H1 (cell line): ENCODE measurements around the gene LANCL2. TPM values are rescaled to one million over a fixed set of nuclear protein-coding genes. Genes with fewer than 3 reads are reported as not detected.

Experiments used
- CTCF ChIA-PET: fragments of 300-600 bp; sonication (Branson Sonifier 250); formaldehyde crosslinking; loops from one replicate; lab custom pipeline; 2021; ENCODE audit not compliant: partially characterized antibody; lab: Charles Lee
- POLR2A ChIA-PET: fragments of 300-600 bp; sonication (Branson Sonifier 250); formaldehyde crosslinking; loops from one replicate; lab custom pipeline; 2021; ENCODE audit warnings: inconsistent platforms; ENCODE audit not compliant: partially characterized antibody; lab: Charles Lee
- DNase-seq, 2 experiments: peaks; one replicate each; pipeline versions ENCODE4 v3.0.0 to v3.0.0-alpha.2; 2010 to 2022; ENCODE audit warnings: low spot score in 2 of 2, low read depth in 1 of 2, mixed read lengths in 1 of 2
- FAIRE-seq: peaks from 2 replicates; lab custom pipeline; 2011; peaks lifted over from hg19 to GRCh38; lab: Jason Lieb, UNC
- H2AFZ ChIP-seq: 2 replicates; pipeline ENCODE4 v1.8.1; 2012; ENCODE audit warnings: low read length, inconsistent platforms
- H2AK5ac ChIP-seq: 2 replicates; pipeline ENCODE4 v1.6.1; 2013; ENCODE audit warnings: low read depth, low read length
- H2BK120ac ChIP-seq: replicated peaks from 2 replicates; pipeline ENCODE3; 2013; ENCODE audit warnings: low read depth, low read length, inconsistent platforms
- H2BK12ac ChIP-seq: 2 replicates; pipeline ENCODE4 v1.6.1; 2013; ENCODE audit warnings: low read depth, low read length
- H2BK15ac ChIP-seq: 2 replicates; pipeline ENCODE4 v1.6.1; 2013; ENCODE audit warnings: low read length
- H2BK20ac ChIP-seq: 2 replicates; pipeline ENCODE4 v1.6.1; 2013; ENCODE audit warnings: low read length
- H2BK5ac ChIP-seq: 2 replicates; pipeline ENCODE4 v1.6.1; 2013; ENCODE audit warnings: low read depth, low read length
- H3K14ac ChIP-seq: 2 replicates; pipeline ENCODE4 v1.6.1; 2013; ENCODE audit warnings: inconsistent platforms; ENCODE audit not compliant: insufficient read length
- H3K18ac ChIP-seq: 2 replicates; pipeline ENCODE4 v1.6.1; 2013; ENCODE audit warnings: low read length; ENCODE audit errors: extremely low read depth
- H3K23ac ChIP-seq: 2 replicates; pipeline ENCODE4 v1.6.1; 2013; ENCODE audit warnings: inconsistent platforms; ENCODE audit not compliant: insufficient read length
- H3K23me2 ChIP-seq: 2 replicates; pipeline ENCODE4 v1.6.1; 2013; ENCODE audit warnings: low read depth, low read length
- H3K27ac ChIP-seq: 2 replicates; pipeline ENCODE4 v1.6.1; 2011; ENCODE audit warnings: low read depth, low read length, inconsistent platforms
- H3K27me3 ChIP-seq, 4 experiments: replicated peaks in 1 of 4; 1 replicate in 1 of 4; 2 replicates in 3 of 4; pipeline versions ENCODE4 v1.6.1 to v1.8.1; 2011 to 2013; ENCODE audit warnings: low read length in 3 of 4, mild to moderate bottlenecking in 3 of 4, inconsistent platforms in 2 of 4, mixed read lengths in 2 of 4, moderate library complexity in 1 of 4; ENCODE audit not compliant: control insufficient read depth in 3 of 4, insufficient read depth in 3 of 4; ENCODE audit errors: extremely low read depth in 1 of 4
- H3K36me3 ChIP-seq, 4 experiments: 2 replicates each; pipeline versions ENCODE4 v1.6.1 to v1.8.1; 2011 to 2013; ENCODE audit warnings: mild to moderate bottlenecking in 4 of 4, low read length in 3 of 4, moderate library complexity in 2 of 4, control low read depth in 1 of 4, inconsistent platforms in 1 of 4; ENCODE audit not compliant: insufficient read depth in 4 of 4, control insufficient read depth in 2 of 4
- H3K4ac ChIP-seq: replicated peaks from 2 replicates; pipeline ENCODE3; 2013; ENCODE audit warnings: low read length, low read depth, mixed read lengths, inconsistent platforms; ENCODE audit not compliant: insufficient read length
- H3K4me1 ChIP-seq, 4 experiments: replicated peaks in 1 of 4; 1 replicate in 1 of 4; 2 replicates in 3 of 4; pipeline versions ENCODE4 v1.6.1 to v1.8.1; 2011 to 2013; ENCODE audit warnings: low read length in 3 of 4, inconsistent platforms in 2 of 4, mixed read lengths in 1 of 4; ENCODE audit not compliant: insufficient read depth in 4 of 4, control insufficient read depth in 3 of 4
- H3K4me2 ChIP-seq, 2 experiments: 2 replicates each; pipeline versions ENCODE4 v1.6.1 to v1.8.1; 2011 to 2013; ENCODE audit warnings: low read depth in 2 of 2, low read length in 2 of 2, control low read depth in 1 of 2, inconsistent platforms in 1 of 2, mild to moderate bottlenecking in 1 of 2; ENCODE audit not compliant: insufficient read depth in 1 of 2
- H3K4me3 ChIP-seq, 4 experiments: fragments of 200-600, 300-600 bp in 1 of 4; sonication (generic), shearing (Covaris generic), sonication (Bioruptor Twin) in 1 of 4; 2 replicates each; pipeline versions ENCODE4 v1.5.1 to v1.8.1; 2011 to 2016; ENCODE audit warnings: low read length in 4 of 4, low read depth in 3 of 4, control low read depth in 2 of 4, inconsistent platforms in 2 of 4, mild to moderate bottlenecking in 2 of 4, mixed read lengths in 1 of 4, moderate library complexity in 1 of 4; ENCODE audit not compliant: insufficient read depth in 2 of 4; ENCODE audit errors: extremely low read depth in 1 of 4
- H3K56ac ChIP-seq: replicated peaks from 2 replicates; pipeline ENCODE3; 2013; ENCODE audit warnings: low read depth, mild to moderate bottlenecking, mixed read lengths, low read length, inconsistent platforms; ENCODE audit not compliant: insufficient read length
- H3K79me1 ChIP-seq: 2 replicates; pipeline ENCODE4 v1.6.1; 2013; ENCODE audit warnings: low read depth, low read length, control low read depth
- H3K79me2 ChIP-seq, 2 experiments: 2 replicates each; pipeline versions ENCODE4 v1.6.1 to v1.8.1; 2012 to 2013; ENCODE audit warnings: low read length in 2 of 2, mild to moderate bottlenecking in 2 of 2, inconsistent platforms in 1 of 2; ENCODE audit not compliant: insufficient read depth in 2 of 2, control insufficient read depth in 1 of 2
- H3K9ac ChIP-seq, 4 experiments: replicated peaks in 1 of 4; 1 replicate in 1 of 4; 2 replicates in 3 of 4; pipeline versions ENCODE4 v1.6.1 to v1.8.1; 2011 to 2013; ENCODE audit warnings: low read depth in 3 of 4, low read length in 3 of 4, control low read depth in 2 of 4, mild to moderate bottlenecking in 2 of 4, moderate library complexity in 2 of 4, inconsistent platforms in 1 of 4; ENCODE audit errors: extremely low read depth in 1 of 4
- H3K9me3 ChIP-seq, 2 experiments: 2 replicates each; pipeline versions ENCODE4 v1.6.1 to v1.8.1; 2012 to 2013; ENCODE audit warnings: mild to moderate bottlenecking in 2 of 2, moderate library complexity in 2 of 2, control low read depth in 1 of 2, inconsistent platforms in 1 of 2, low read depth in 1 of 2, low read length in 1 of 2, mixed read lengths in 1 of 2; ENCODE audit not compliant: insufficient read depth in 2 of 2
- H4K20me1 ChIP-seq, 2 experiments: replicated peaks in 1 of 2; 2 replicates each; pipeline versions ENCODE3 to v1.8.1; 2011 to 2013; ENCODE audit warnings: inconsistent platforms in 2 of 2, low read length in 2 of 2, mild to moderate bottlenecking in 1 of 2; ENCODE audit not compliant: insufficient read depth in 2 of 2, control insufficient read depth in 1 of 2
- H4K5ac ChIP-seq: 2 replicates; pipeline ENCODE4 v1.6.1; 2013; ENCODE audit warnings: low read length, low read depth, mixed read lengths, inconsistent platforms; ENCODE audit not compliant: insufficient read length
- H4K8ac ChIP-seq: 2 replicates; pipeline ENCODE4 v1.8.0; 2013; ENCODE audit warnings: mild to moderate bottlenecking, moderate library complexity, low read length, inconsistent platforms; ENCODE audit not compliant: insufficient read depth; ENCODE audit errors: extremely low read depth
- H4K91ac ChIP-seq: replicated peaks from 2 replicates; pipeline ENCODE3; 2013; ENCODE audit warnings: low read length, mixed read lengths, inconsistent platforms; ENCODE audit not compliant: insufficient read length
- BRCA1 ChIP-seq: IDR thresholded peaks from 2 replicates; pipeline ENCODE4 v1.6.1; 2012; ENCODE audit warnings: low read depth, low read length, improper control_type of control experiment
- CEBPB ChIP-seq: IDR thresholded peaks from 2 replicates; pipeline ENCODE4 v1.6.1; 2012; ENCODE audit warnings: low read depth, low read length
- CREB1 ChIP-seq: IDR thresholded peaks from 2 replicates; pipeline ENCODE4 v1.6.1; 2012; ENCODE audit warnings: inconsistent platforms
- EGR1 ChIP-seq: IDR thresholded peaks from 2 replicates; pipeline ENCODE4 v1.6.1; 2011; ENCODE audit warnings: low read depth, low read length, borderline replicate concordance
- GTF2F1 ChIP-seq: IDR thresholded peaks from 2 replicates; pipeline ENCODE4 v1.6.1; 2012; ENCODE audit warnings: low read depth, low read length, improper control_type of control experiment, borderline replicate concordance
- HDAC2 ChIP-seq, 2 experiments: fragments of 300-600 bp in 1 of 2; sonication (generic) in 1 of 2; IDR thresholded peaks; 2 replicates each; pipeline ENCODE4 v1.6.1; 2011 to 2012; ENCODE audit warnings: low read depth in 2 of 2, low read length in 2 of 2, mild to moderate bottlenecking in 2 of 2, moderate library complexity in 2 of 2, borderline replicate concordance in 1 of 2, inconsistent platforms in 1 of 2
- JUND ChIP-seq: IDR thresholded peaks from 2 replicates; pipeline ENCODE4 v1.6.1; 2011; ENCODE audit warnings: mild to moderate bottlenecking, improper control_type of control experiment, low read length
- MAX ChIP-seq: IDR thresholded peaks from 2 replicates; pipeline ENCODE4 v1.6.1; 2012; ENCODE audit warnings: inconsistent platforms
- POLR2AphosphoS5 ChIP-seq: IDR thresholded peaks from 2 replicates; pipeline ENCODE4 v1.6.1; 2011; ENCODE audit warnings: low read depth, low read length
- RFX5 ChIP-seq: IDR thresholded peaks from 2 replicates; pipeline ENCODE4 v1.6.1; 2011; ENCODE audit warnings: low read depth, low read length, improper control_type of control experiment, borderline replicate concordance
- SIRT6 ChIP-seq: IDR thresholded peaks from one replicate; pipeline ENCODE4 v1.7.1; 2012; ENCODE audit warnings: low read length, inconsistent platforms
- SP1 ChIP-seq: IDR thresholded peaks from 2 replicates; pipeline ENCODE4 v1.6.1; 2011; ENCODE audit warnings: low read depth, low read length
- SP2 ChIP-seq: IDR thresholded peaks from 2 replicates; pipeline ENCODE4 v1.6.1; 2012; ENCODE audit warnings: mild to moderate bottlenecking, low read length, inconsistent platforms
- SUZ12 ChIP-seq: fragments of 200-600 bp; sonication (generic); IDR thresholded peaks from 2 replicates; pipeline ENCODE4 v1.6.1; 2012; ENCODE audit warnings: mild to moderate bottlenecking, inconsistent platforms, low read length, moderate library complexity, mixed read lengths
- ZNF274 ChIP-seq: IDR thresholded peaks from 2 replicates; pipeline ENCODE4 v1.7.0; 2012; ENCODE audit warnings: low read length, borderline replicate concordance; ENCODE audit errors: extremely low read depth
- WGBS, 2 experiments: shearing (Covaris generic) in 1 of 2; methylation state at CpG; one replicate each; pipeline versions ENCODE4 v1.1.6 to v1.1.7; 2013 to 2015; ENCODE audit warnings: low lambda C conversion rate in 2 of 2, mixed read lengths in 2 of 2, inconsistent platforms in 1 of 2, low coverage in 1 of 2, missing lambda C conversion rate in 1 of 2; ENCODE audit not compliant: insufficient replicate concordance in 2 of 2, insufficient coverage in 1 of 2, insufficient read length in 1 of 2; ENCODE audit errors: extremely low coverage in 1 of 2, missing lambda C conversion rate in 1 of 2; 5-methylcytosine and 5-hydroxymethylcytosine counted together
- polyA plus RNA-seq, 7 experiments: library from polyadenylated mRNA; depleted of rRNA in 3 of 7; stranded (reverse) in 5 of 7; unstranded in 2 of 7; fragments of >200 nt in 5 of 7; fragments of 200-250 nt in 2 of 7; gene quantifications; 1 replicate in 5 of 7; 2 replicates in 1 of 7; 4 replicates in 1 of 7; pipeline versions ENCODE4 v1.2.1 to v1.2.3, GENCODE V29; 2011 to 2013; ENCODE audit warnings: missing spikeins in 2 of 7, mixed read lengths in 2 of 7
- total RNA-seq: library from RNA; stranded (reverse); fragmentation: NEBNext Ultra II Directional; extraction: Animal tissue kit (Norgen Biotek cat#: 25700); gene quantifications from 2 replicates; pipeline ENCODE4 v1.2.1, GENCODE V29; 2021

The LANCL2 gene
- total and polyA plus RNA-seq, 2 of the 8 experiments (the other 6 are each of a cell fraction or from before 2014, with no cell fraction given), result 9.2 to 9.5 TPM

- H2BK5ac ChIP-seq, result no peak overlapping the region
- no peak overlapping the region for H3K18ac ChIP-seq
- no peak overlapping the region for H2BK120ac ChIP-seq
- no peak overlapping the region for H4K5ac ChIP-seq
- no peak overlapping the region for H3K27ac ChIP-seq
- H3K4me1 ChIP-seq, result no peaks in the 10 kb centered on the region; a peak in 1 of 7 replicates
- no peaks in the 10 kb centered on the region; a peak in 1 of 7 replicates for H3K27me3 ChIP-seq
- FAIRE-seq, result no peak
- no peak for DNase-seq
- 87% methylated on average over 13 of the region's 13 CpGs; no CpG with 5 or more reads in 1 of the 2 experiments for WGBS, 2 experiments
- no peak overlapping the region for H2BK20ac ChIP-seq
- peaks cover 2% of the 10 kb centered on the region; the same call in 1 of the 2 replicates for H3K23me2 ChIP-seq
- H4K8ac ChIP-seq, result no peak overlapping the region; the same call in 1 of the 2 replicates
- no peaks in the 10 kb centered on the region for H3K79me1 ChIP-seq
- no peak overlapping the region for H4K91ac ChIP-seq
- ChIA-PET CTCF (interaction anchor here (0.8 to 1.0 kb wide), 4 partner anchors 59 to 160 kb away, joined by 3 to 4 read pairs (median 4); no protein-coding TSS in a partner anchor), POLR2A (no interaction called here)
- H2BK12ac ChIP-seq, result no peak overlapping the region
- H3K56ac ChIP-seq, result no peak overlapping the region
- H2AK5ac ChIP-seq, result no peak overlapping the region
- no peaks in the 10 kb centered on the region for H3K9me3 ChIP-seq
- no peak overlapping the region for H2BK15ac ChIP-seq
- no peaks in the 10 kb centered on the region for H4K20me1 ChIP-seq
- H3K23ac ChIP-seq, result no peak overlapping the region
- H3K14ac ChIP-seq, result no peak overlapping the region
- no peak overlapping the region for H3K4me2 ChIP-seq
- H3K4me3 ChIP-seq, result no peak overlapping the region
- H3K9ac ChIP-seq, result no peak overlapping the region
- H2AFZ ChIP-seq, result no peak overlapping the region
- H3K36me3 ChIP-seq, result no peaks in the 10 kb centered on the region
- H3K4ac ChIP-seq, result no peak overlapping the region
- no peaks in the 10 kb centered on the region for H3K79me2 ChIP-seq
- no peak for TF ChIP-seq POLR2AphosphoS5
- no peak for TF ChIP-seq BRCA1
- no peak for TF ChIP-seq EGR1
- TF ChIP-seq ZNF274, result no peak
- TF ChIP-seq SP1, result no peak
- no peak for TF ChIP-seq JUND
- no peak for TF ChIP-seq GTF2F1
- no peak for TF ChIP-seq RFX5
- no peak for TF ChIP-seq HDAC2 (IDR thresholded peaks at IDR 0.05; ENCODE audit: borderline replicate concordance in 1 of 2, low read depth in 2 of 2, low read length in 2 of 2)
- TF ChIP-seq SIRT6, result no peak
- no peak for TF ChIP-seq MAX
- no peak for TF ChIP-seq CEBPB
- TF ChIP-seq SUZ12, result no peak
- no peak for TF ChIP-seq SP2
- no peak for TF ChIP-seq CREB1
These were observed 75.0 kb downstream of the LANCL2 start for GRCh38 chr7:55440040-55440690.
